ENCODE results near the gene ACP6. TPM values are rescaled to one million over a fixed set of nuclear protein-coding genes. Genes with fewer than 3 reads are reported as not detected.
A peak's percentile ranks its signal among the peaks of the same experiment; 100 is the strongest.

Gene ACP6
- total RNA-seq, 1 experiment from 2014 or later = 31.5 TPM

DNA sequence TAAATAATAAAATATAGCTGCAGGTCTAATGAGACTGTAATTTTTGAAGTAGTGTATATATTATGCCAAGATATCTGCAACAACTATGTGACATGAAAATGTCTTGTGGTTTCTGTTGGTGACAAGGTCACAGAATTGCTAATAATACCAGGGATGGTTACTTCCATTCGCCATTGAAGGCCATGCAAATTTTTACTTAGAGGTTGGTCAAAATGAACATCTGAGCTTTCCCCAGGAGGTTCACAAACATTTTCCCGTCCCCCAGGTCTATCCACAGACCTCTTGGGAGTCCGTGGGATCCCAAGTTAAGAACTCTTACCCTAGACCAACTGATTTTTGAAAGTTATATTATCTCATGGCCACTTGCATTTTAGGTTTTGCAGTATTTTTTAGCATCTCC is 66.3 kb downstream of the ACP6 start (continued):
- TF ChIP-seq, protein P1, sequence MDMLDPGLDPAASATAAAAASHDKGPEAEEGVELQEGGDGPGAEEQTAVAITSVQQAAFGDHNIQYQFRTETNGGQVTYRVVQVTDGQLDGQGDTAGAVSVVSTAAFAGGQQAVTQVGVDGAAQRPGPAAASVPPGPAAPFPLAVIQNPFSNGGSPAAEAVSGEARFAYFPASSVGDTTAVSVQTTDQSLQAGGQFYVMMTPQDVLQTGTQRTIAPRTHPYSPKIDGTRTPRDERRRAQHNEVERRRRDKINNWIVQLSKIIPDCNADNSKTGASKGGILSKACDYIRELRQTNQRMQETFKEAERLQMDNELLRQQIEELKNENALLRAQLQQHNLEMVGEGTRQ (CRISPR knock-in tag; IDR thresholded peaks at IDR 0.05) = no peak
- TF ChIP-seq, protein P2, sequence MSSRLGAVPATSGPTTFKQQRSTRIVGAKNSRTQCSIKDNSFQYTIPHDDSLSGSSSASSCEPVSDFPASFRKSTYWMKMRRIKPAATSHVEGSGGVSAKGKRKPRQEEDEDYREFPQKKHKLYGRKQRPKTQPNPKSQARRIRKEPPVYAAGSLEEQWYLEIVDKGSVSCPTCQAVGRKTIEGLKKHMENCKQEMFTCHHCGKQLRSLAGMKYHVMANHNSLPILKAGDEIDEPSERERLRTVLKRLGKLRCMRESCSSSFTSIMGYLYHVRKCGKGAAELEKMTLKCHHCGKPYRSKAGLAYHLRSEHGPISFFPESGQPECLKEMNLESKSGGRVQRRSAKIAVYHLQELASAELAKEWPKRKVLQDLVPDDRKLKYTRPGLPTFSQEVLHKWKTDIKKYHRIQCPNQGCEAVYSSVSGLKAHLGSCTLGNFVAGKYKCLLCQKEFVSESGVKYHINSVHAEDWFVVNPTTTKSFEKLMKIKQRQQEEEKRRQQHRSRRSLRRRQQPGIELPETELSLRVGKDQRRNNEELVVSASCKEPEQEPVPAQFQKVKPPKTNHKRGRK (CRISPR knock-in tag; IDR thresholded peaks at IDR 0.05; ENCODE audit: borderline replicate concordance) = no peak

DNA sequence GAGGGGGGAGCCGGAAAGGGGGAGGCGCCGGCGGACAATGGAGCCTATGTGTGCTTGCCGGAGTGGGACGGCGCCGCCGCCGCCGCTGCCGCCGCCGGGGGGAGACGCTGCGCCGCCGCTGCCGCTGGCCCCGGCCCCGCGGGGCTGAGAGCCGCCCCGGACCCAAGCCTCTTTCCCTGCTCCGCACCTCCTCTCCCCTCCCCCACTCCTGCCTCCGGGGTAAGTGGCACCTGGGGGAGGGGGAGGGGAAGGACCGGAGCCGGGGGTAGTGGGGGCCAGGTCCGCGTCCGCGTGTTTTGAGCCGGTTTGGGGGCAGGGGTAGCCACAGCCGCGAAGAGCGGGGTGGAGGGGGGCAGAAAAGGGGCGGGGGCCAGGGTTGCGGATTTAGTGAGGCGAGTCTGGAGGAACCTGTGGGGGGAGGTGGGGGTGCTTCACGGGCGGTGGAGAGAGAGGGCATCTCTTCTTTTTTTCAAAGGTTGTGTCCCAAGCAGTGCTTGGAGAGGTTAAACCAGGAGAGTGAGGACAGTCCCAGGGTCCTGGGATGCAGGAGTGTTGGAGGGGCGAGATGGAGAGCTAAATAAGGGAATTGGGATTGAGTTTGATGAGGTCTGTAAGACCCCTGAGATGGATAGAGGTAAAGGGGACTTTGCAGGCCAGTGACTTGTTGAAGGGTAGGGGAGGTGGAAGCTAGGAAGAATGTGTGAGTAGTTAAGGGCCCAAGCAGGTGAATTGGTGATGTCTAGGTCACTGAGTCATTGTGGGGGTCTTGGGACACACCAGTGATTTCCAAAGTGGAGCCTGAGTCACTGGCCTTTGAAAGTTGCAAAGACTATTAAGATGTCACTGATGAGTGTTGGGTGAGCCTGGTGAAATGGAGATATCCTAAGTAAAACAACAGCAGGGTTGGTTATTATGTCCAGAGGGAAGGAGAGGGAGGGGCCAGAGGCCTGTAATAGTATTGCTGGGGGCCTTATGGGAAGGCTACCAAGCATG is 69.9 kb downstream of the ACP6 start:
- CTCF ChIA-PET = interaction anchor here (0.6 to 2.4 kb wide), 12 partner anchors 19 to 326 kb away, joined by 3 to 31 read pairs (median 4); partner anchors contain the start of gene BCL9
- Mint-ChIP-seq H3K36me3 (peaks cover 8% of the 10 kb centered on the region), H3K9me3 (no peaks in the 10 kb centered on the region), H3K27ac (peak overlapping the region; percentile 82), H3K27me3 (ENCODE audit: low read depth) (peaks cover 13% of the 10 kb centered on the region), H3K4me1 (peaks cover 46% of the 10 kb centered on the region), H3K4me3 (peak overlapping the region; percentile 80)
- DNase-seq (ENCODE audit: low spot score) (no peak), ATAC-seq (no peak)
- POLR2A ChIA-PET = interaction anchor here (0.6 to 3.6 kb wide), 11 partner anchors 11 to 125 kb away, joined by 3 to 72 read pairs (median 7); partner anchors contain the start of gene BCL9
- TF ChIP-seq SP1 (CRISPR knock-in tag; conservative IDR thresholded peaks at IDR 0.05) (peak; percentile 33; the same call in 1 of the 2 replicates), MXD4 (CRISPR knock-in tag; IDR thresholded peaks at IDR 0.05; ENCODE audit: borderline replicate concordance) (no peak)

DNA sequence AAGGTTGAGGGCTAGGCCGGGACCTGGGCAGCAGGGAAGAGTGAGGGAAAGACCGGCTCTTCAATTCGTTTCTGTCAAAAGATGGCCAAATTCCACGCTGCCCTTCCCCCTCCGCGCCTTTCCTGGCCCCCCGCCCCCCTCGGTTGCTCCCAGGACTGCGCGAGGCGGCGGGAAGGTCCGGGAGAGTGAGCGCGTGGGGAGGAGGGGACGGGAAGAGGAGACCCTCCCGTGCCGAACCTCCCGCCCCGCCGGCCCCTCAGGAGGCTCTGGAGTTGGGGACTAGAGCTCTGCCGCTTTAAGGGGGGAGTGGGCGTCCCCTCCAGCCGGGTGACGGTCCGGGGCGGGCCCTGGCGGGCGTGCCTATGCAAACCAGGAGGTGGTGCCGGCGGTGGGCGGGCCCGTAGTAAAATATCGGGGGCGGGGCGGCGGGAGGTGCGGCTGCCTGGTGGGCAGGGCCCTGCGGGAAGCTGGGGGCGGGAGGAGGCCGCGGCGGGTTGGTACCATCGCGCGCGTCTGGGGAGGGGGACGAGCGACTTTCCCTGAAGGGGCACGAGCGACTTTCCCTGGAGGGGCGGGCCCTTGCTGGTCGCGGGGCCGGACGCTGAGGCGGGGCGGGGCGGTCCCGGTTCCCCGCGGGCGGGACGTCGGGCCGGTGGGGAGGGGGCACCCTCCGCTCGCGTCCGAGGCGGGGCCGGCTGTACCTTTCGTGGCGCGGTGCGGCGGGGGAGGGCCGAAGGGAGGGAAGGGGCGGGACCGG is 70.8 kb downstream of the ACP6 start:
- ChIA-PET POLR2A (interaction anchor here (0.6 to 3.6 kb wide), 11 partner anchors 12 to 183 kb away, joined by 3 to 72 read pairs (median 7); partner anchors contain the start of gene BCL9), CTCF (interaction anchor here (0.6 to 2.4 kb wide), 13 partner anchors 18 to 326 kb away, joined by 3 to 31 read pairs (median 5); partner anchors contain the start of gene BCL9)
- Mint-ChIP-seq H3K27me3 (ENCODE audit: low read depth) (peaks cover 13% of the 10 kb centered on the region), H3K4me1 (peaks cover 46% of the 10 kb centered on the region), H3K27ac (no peak overlapping the region), H3K4me3 (peak overlapping the region; percentile 83), H3K9me3 (no peaks in the 10 kb centered on the region), H3K36me3 (peaks cover under 1% of the 10 kb centered on the region)
- ATAC-seq (peak; percentile 87), DNase-seq (ENCODE audit: low spot score) (peak; percentile 98)
- TF ChIP-seq, protein P3, sequence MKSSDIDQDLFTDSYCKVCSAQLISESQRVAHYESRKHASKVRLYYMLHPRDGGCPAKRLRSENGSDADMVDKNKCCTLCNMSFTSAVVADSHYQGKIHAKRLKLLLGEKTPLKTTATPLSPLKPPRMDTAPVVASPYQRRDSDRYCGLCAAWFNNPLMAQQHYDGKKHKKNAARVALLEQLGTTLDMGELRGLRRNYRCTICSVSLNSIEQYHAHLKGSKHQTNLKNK (CRISPR knock-in tag; IDR thresholded peaks at IDR 0.05) = no peak
- TF ChIP-seq, protein P4, sequence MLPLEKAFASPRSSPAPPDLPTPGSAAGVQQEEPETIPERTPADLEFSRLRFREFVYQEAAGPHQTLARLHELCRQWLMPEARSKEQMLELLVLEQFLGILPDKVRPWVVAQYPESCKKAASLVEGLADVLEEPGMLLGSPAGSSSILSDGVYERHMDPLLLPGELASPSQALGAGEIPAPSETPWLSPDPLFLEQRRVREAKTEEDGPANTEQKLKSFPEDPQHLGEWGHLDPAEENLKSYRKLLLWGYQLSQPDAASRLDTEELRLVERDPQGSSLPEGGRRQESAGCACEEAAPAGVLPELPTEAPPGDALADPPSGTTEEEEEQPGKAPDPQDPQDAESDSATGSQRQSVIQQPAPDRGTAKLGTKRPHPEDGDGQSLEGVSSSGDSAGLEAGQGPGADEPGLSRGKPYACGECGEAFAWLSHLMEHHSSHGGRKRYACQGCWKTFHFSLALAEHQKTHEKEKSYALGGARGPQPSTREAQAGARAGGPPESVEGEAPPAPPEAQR (CRISPR knock-in tag; IDR thresholded peaks at IDR 0.05) = no peak
- TF ChIP-seq, protein P5, sequence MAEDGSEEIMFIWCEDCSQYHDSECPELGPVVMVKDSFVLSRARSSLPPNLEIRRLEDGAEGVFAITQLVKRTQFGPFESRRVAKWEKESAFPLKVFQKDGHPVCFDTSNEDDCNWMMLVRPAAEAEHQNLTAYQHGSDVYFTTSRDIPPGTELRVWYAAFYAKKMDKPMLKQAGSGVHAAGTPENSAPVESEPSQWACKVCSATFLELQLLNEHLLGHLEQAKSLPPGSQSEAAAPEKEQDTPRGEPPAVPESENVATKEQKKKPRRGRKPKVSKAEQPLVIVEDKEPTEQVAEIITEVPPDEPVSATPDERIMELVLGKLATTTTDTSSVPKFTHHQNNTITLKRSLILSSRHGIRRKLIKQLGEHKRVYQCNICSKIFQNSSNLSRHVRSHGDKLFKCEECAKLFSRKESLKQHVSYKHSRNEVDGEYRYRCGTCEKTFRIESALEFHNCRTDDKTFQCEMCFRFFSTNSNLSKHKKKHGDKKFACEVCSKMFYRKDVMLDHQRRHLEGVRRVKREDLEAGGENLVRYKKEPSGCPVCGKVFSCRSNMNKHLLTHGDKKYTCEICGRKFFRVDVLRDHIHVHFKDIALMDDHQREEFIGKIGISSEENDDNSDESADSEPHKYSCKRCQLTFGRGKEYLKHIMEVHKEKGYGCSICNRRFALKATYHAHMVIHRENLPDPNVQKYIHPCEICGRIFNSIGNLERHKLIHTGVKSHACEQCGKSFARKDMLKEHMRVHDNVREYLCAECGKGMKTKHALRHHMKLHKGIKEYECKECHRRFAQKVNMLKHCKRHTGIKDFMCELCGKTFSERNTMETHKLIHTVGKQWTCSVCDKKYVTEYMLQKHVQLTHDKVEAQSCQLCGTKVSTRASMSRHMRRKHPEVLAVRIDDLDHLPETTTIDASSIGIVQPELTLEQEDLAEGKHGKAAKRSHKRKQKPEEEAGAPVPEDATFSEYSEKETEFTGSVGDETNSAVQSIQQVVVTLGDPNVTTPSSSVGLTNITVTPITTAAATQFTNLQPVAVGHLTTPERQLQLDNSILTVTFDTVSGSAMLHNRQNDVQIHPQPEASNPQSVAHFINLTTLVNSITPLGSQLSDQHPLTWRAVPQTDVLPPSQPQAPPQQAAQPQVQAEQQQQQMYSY (CRISPR knock-in tag; IDR thresholded peaks at IDR 0.05) = peak; percentile 44; the same call in 1 of the 2 replicates
- no peak for TF ChIP-seq GRHL2 (CRISPR knock-in tag; IDR thresholded peaks at IDR 0.05; ENCODE audit: insufficient replicate concordance, severe bottlenecking)
- TF ChIP-seq CREB1 (CRISPR knock-in tag; IDR thresholded peaks at IDR 0.05) = no peak
- TF ChIP-seq HMGA2 (CRISPR knock-in tag; IDR thresholded peaks at IDR 0.05) = no peak
- no peak for TF ChIP-seq ZNF423 (CRISPR knock-in tag; IDR thresholded peaks at IDR 0.05)
- no peak for TF ChIP-seq NR1H2 (CRISPR knock-in tag; IDR thresholded peaks at IDR 0.05)
- peak; percentile 76 for TF ChIP-seq SP1 (CRISPR knock-in tag; conservative IDR thresholded peaks at IDR 0.05)
- no peak for TF ChIP-seq TP53 (CRISPR knock-in tag; IDR thresholded peaks at IDR 0.05)
- TF ChIP-seq TEAD1 (CRISPR knock-in tag; IDR thresholded peaks at IDR 0.05) = no peak
- TF ChIP-seq MYBL2 (CRISPR knock-in tag; IDR thresholded peaks at IDR 0.05) = 0 out of 2 replicates have a peak, but pooled peaks have one; percentile 21
- TF ChIP-seq, protein P6, sequence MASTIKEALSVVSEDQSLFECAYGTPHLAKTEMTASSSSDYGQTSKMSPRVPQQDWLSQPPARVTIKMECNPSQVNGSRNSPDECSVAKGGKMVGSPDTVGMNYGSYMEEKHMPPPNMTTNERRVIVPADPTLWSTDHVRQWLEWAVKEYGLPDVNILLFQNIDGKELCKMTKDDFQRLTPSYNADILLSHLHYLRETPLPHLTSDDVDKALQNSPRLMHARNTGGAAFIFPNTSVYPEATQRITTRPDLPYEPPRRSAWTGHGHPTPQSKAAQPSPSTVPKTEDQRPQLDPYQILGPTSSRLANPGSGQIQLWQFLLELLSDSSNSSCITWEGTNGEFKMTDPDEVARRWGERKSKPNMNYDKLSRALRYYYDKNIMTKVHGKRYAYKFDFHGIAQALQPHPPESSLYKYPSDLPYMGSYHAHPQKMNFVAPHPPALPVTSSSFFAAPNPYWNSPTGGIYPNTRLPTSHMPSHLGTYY (CRISPR knock-in tag; IDR thresholded peaks at IDR 0.05) = no peak
- TF ChIP-seq, protein P7, sequence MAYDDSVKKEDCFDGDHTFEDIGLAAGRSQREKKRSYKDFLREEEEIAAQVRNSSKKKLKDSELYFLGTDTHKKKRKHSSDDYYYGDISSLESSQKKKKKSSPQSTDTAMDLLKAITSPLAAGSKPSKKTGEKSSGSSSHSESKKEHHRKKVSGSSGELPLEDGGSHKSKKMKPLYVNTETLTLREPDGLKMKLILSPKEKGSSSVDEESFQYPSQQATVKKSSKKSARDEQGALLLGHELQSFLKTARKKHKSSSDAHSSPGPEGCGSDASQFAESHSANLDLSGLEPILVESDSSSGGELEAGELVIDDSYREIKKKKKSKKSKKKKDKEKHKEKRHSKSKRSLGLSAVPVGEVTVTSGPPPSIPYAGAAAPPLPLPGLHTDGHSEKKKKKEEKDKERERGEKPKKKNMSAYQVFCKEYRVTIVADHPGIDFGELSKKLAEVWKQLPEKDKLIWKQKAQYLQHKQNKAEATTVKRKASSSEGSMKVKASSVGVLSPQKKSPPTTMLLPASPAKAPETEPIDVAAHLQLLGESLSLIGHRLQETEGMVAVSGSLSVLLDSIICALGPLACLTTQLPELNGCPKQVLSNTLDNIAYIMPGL (CRISPR knock-in tag; IDR thresholded peaks at IDR 0.05) = no peak
- no peak for TF ChIP-seq RORB (CRISPR knock-in tag; IDR thresholded peaks at IDR 0.05)

All from WTC11 (cell line).